Neural progenitor cell (in vitro differentiated cells): ENCODE results near the gene SH3BP2. TPM values are rescaled to one million over a fixed set of nuclear protein-coding genes. Genes with fewer than 3 reads are reported as not detected.
A peak's percentile ranks its signal among the peaks of the same experiment; 100 is the strongest.

Experiments
- DNase-seq: peaks from one replicate; pipeline ENCODE4 v3.0.0-alpha.2; 2016; ENCODE audit warnings: low spot score
- H2AFZ ChIP-seq: fragments of 200-600 bp; sonication (generic); replicated peaks from 2 replicates; pipeline ENCODE4 v1.6.1; 2016; ENCODE audit warnings: antibody characterized with exemption
- H3F3A ChIP-seq: fragments of 200-600 bp; sonication (generic); 2 replicates; pipeline ENCODE4 v1.6.1; 2016; ENCODE audit warnings: antibody characterized with exemption, low read depth
- H3K27ac ChIP-seq: fragments of 200-600 bp; sonication (generic); 2 replicates; pipeline ENCODE4 v1.5.1; 2016; ENCODE audit warnings: mild to moderate bottlenecking
- H3K27me3 ChIP-seq: fragments of 200-600 bp; sonication (generic); 2 replicates; pipeline ENCODE4 v1.6.1; 2016; ENCODE audit warnings: mild to moderate bottlenecking, moderate library complexity
- H3K36me3 ChIP-seq: fragments of 200-600 bp; sonication (generic); 2 replicates; pipeline ENCODE4 v1.5.1; 2016
- H3K4me1 ChIP-seq: fragments of 200-600 bp; sonication (generic); 2 replicates; pipeline ENCODE4 v1.6.1; 2016; ENCODE audit warnings: mixed run types
- H3K4me2 ChIP-seq: fragments of 200-600 bp; sonication (generic); 2 replicates; pipeline ENCODE4 v1.6.1; 2016
- H3K4me3 ChIP-seq: fragments of 200-600 bp; sonication (generic); 2 replicates; pipeline ENCODE4 v1.5.1; 2016
- H3K79me2 ChIP-seq: fragments of 200-600 bp; sonication (generic); 2 replicates; pipeline ENCODE4 v1.6.1; 2016; ENCODE audit warnings: low read depth
- H3K9ac ChIP-seq: fragments of 200-600 bp; sonication (generic); 2 replicates; pipeline ENCODE4 v1.6.1; 2016
- H3K9me3 ChIP-seq: fragments of 200-600 bp; sonication (generic); 2 replicates; pipeline ENCODE4 v1.5.1; 2016; ENCODE audit warnings: low read depth
- H4K20me1 ChIP-seq: fragments of 200-600 bp; sonication (generic); 2 replicates; pipeline ENCODE4 v1.6.1; 2016; ENCODE audit warnings: low read depth
- H3K27ac Mint-ChIP-seq: 3 replicates; pipeline ENCODE4 v1.8.0; 2021; ENCODE audit warnings: mixed read lengths
- H3K27me3 Mint-ChIP-seq: 2 replicates; pipeline ENCODE4 v1.8.0; 2022; ENCODE audit warnings: low read depth, mild to moderate bottlenecking, inconsistent platforms, moderate library complexity, mixed read lengths; ENCODE audit not compliant: insufficient read depth
- H3K36me3 Mint-ChIP-seq: 3 replicates; pipeline ENCODE4 v1.8.0; 2021; ENCODE audit warnings: mixed read lengths
- H3K4me1 Mint-ChIP-seq: 3 replicates; pipeline ENCODE4 v1.8.0; 2021; ENCODE audit warnings: mixed read lengths
- H3K4me3 Mint-ChIP-seq: 3 replicates; pipeline ENCODE4 v1.8.0; 2021; ENCODE audit warnings: mild to moderate bottlenecking, moderate library complexity, mixed read lengths
- H3K9me3 Mint-ChIP-seq: 3 replicates; pipeline ENCODE4 v1.8.0; 2020; ENCODE audit warnings: mixed read lengths
- EZH2 ChIP-seq: fragments of 200-600 bp; sonication (generic); IDR thresholded peaks from 2 replicates; pipeline ENCODE4 v1.6.1; 2017; ENCODE audit warnings: antibody characterized with exemption, mild to moderate bottlenecking, moderate library complexity
- EZH2phosphoT487 ChIP-seq: fragments of 200-600 bp; sonication (generic); IDR thresholded peaks from 2 replicates; pipeline ENCODE4 v1.6.1; 2017; ENCODE audit warnings: antibody characterized with exemption
- total RNA-seq: library from RNA; depleted of rRNA; stranded (reverse); fragments of >200 nt; gene quantifications from 2 replicates; pipeline ENCODE4 v1.2.3, GENCODE V29; 2015; ENCODE audit warnings: low replicate concordance
- TF ChIP-seq, protein P1 (sequence below): fragments of 200-600 bp; sonication (generic); IDR thresholded peaks from 2 replicates; pipeline ENCODE4 v1.5.1; 2017; ENCODE audit warnings: antibody characterized with exemption, mild to moderate bottlenecking

SH3BP2 gene
- total RNA-seq, 1 donor from 2014 or later, result 11.8 TPM

DNA sequence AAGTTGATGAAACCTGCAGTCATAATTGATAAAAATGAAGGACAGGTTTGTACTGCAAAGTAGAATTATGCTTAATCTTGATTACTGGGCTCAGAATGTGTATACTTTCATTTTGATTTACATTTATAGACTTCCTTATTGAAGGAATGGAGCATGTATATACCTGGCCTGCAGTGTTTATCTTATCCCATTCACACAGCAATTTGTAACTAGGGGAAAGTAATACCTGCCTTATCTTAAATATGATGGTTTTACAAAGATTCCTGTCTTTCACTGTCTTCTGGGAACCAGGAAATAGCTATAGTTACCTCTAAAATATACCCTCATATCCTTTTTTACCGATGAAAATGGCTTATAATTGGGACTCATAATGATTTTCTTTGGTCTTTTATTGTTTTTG lies 80.4 kb downstream of the SH3BP2 start:
- Histone ChIP-seq H4K20me1 (peaks cover 53% of the 10 kb centered on the region), H3K9me3 (no peaks in the 10 kb centered on the region), H3K79me2 (peaks cover 93% of the 10 kb centered on the region), H3K27ac (no peak overlapping the region), H3K36me3 (no peaks in the 10 kb centered on the region), H3K4me2 (no peak overlapping the region), H3K9ac (no peak overlapping the region), H3K4me1 (peaks cover 30% of the 10 kb centered on the region), H3K27me3 (no peaks in the 10 kb centered on the region), H3K4me3 (no peak overlapping the region), H3F3A (peaks cover 6% of the 10 kb centered on the region), H2AFZ (no peak overlapping the region)
- Mint-ChIP-seq H3K27me3 (no peaks in the 10 kb centered on the region), H3K27ac (no peak overlapping the region), H3K4me3 (no peak overlapping the region), H3K9me3 (no peaks in the 10 kb centered on the region), H3K4me1 (peaks cover 22% of the 10 kb centered on the region), H3K36me3 (peaks cover 18% of the 10 kb centered on the region)
- no peak for DNase-seq
- TF ChIP-seq EZH2phosphoT487, result no peak
- no peak for TF ChIP-seq EZH2
- TF ChIP-seq, protein P1, sequence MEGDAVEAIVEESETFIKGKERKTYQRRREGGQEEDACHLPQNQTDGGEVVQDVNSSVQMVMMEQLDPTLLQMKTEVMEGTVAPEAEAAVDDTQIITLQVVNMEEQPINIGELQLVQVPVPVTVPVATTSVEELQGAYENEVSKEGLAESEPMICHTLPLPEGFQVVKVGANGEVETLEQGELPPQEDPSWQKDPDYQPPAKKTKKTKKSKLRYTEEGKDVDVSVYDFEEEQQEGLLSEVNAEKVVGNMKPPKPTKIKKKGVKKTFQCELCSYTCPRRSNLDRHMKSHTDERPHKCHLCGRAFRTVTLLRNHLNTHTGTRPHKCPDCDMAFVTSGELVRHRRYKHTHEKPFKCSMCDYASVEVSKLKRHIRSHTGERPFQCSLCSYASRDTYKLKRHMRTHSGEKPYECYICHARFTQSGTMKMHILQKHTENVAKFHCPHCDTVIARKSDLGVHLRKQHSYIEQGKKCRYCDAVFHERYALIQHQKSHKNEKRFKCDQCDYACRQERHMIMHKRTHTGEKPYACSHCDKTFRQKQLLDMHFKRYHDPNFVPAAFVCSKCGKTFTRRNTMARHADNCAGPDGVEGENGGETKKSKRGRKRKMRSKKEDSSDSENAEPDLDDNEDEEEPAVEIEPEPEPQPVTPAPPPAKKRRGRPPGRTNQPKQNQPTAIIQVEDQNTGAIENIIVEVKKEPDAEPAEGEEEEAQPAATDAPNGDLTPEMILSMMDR, result no peak

DNA sequence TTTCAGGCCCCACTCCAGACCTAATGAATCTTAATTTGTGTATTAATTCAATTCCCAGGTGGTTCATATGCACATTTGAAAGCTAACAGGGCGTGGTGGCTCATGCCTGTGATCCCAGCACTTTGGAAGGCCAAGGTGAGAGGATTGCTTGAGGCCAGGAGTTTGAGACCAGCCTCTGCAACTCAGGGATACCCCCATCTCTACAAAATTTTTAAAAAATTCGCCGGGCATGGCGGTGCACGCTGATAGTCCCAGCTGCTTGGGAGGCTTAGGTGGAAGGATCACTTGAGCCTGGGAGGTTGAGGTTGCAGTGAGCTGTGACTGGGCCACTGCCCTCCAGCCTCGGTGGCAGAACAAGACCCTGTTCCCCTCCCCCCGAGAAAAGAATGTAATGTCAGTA lies 82.0 kb downstream of the SH3BP2 start:
- peaks cover 84% of the 10 kb centered on the region for H3K79me2 ChIP-seq
- H3F3A ChIP-seq, result peaks cover 2% of the 10 kb centered on the region
- H3K4me2 ChIP-seq, result no peak overlapping the region
- H3K36me3 ChIP-seq, result no peaks in the 10 kb centered on the region
- Mint-ChIP-seq H3K4me1 (peaks cover 13% of the 10 kb centered on the region), H3K27ac (no peak overlapping the region), H3K4me3 (no peak overlapping the region), H3K9me3 (no peaks in the 10 kb centered on the region), H3K36me3 (peaks cover 24% of the 10 kb centered on the region), H3K27me3 (peaks cover 2% of the 10 kb centered on the region)
- no peaks in the 10 kb centered on the region for H3K27me3 ChIP-seq
- no peak overlapping the region for H2AFZ ChIP-seq
- peaks cover 45% of the 10 kb centered on the region for H4K20me1 ChIP-seq
- peaks cover 15% of the 10 kb centered on the region for H3K4me1 ChIP-seq
- no peak overlapping the region for H3K9ac ChIP-seq
- no peak for DNase-seq
- no peak overlapping the region for H3K4me3 ChIP-seq
- TF ChIP-seq EZH2phosphoT487 (no peak), EZH2 (no peak)
- TF ChIP-seq, protein P1, result no peak
- H3K27ac ChIP-seq, result no peak overlapping the region
- H3K9me3 ChIP-seq, result no peaks in the 10 kb centered on the region

DNA sequence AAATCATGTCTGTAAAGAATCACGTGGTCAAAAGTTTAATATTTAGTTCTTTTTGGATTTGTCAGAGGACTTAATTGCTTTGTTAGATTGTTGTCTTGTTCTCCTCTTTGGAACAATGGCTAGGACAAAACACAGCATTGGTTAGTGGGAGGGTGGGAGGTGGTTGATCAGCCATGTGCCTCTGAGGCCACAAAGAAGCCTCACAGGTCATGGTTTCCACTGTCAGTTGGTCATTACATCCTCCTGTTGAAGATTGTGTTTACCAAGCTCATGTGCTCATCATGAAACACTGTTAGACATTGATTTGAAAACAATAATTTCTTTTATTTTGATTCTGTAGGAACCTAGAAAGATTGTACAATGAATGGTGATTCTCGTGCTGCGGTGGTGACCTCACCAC lies 82.7 kb downstream of the SH3BP2 start:
- H3K9me3 ChIP-seq, result no peaks in the 10 kb centered on the region
- Mint-ChIP-seq H3K36me3 (peaks cover 27% of the 10 kb centered on the region), H3K27ac (no peak overlapping the region), H3K27me3 (peaks cover 2% of the 10 kb centered on the region), H3K4me1 (peaks cover 13% of the 10 kb centered on the region), H3K4me3 (no peak overlapping the region), H3K9me3 (no peaks in the 10 kb centered on the region)
- peaks cover 2% of the 10 kb centered on the region for H3F3A ChIP-seq
- peak overlapping the region; percentile 2 for H3K4me2 ChIP-seq
- H3K9ac ChIP-seq, result no peak overlapping the region
- no peaks in the 10 kb centered on the region for H3K27me3 ChIP-seq
- no peak overlapping the region for H2AFZ ChIP-seq
- H3K36me3 ChIP-seq, result no peaks in the 10 kb centered on the region
- H3K27ac ChIP-seq, result no peak overlapping the region
- peaks cover 38% of the 10 kb centered on the region for H4K20me1 ChIP-seq
- TF ChIP-seq, protein P1, result no peak
- TF ChIP-seq EZH2 (no peak), EZH2phosphoT487 (no peak)
- H3K4me1 ChIP-seq, result peaks cover 12% of the 10 kb centered on the region
- H3K4me3 ChIP-seq, result no peak overlapping the region
- no peak for DNase-seq
- H3K79me2 ChIP-seq, result peaks cover 78% of the 10 kb centered on the region
